ENCODE results near the gene METRN.

The METRN gene

DNA sequence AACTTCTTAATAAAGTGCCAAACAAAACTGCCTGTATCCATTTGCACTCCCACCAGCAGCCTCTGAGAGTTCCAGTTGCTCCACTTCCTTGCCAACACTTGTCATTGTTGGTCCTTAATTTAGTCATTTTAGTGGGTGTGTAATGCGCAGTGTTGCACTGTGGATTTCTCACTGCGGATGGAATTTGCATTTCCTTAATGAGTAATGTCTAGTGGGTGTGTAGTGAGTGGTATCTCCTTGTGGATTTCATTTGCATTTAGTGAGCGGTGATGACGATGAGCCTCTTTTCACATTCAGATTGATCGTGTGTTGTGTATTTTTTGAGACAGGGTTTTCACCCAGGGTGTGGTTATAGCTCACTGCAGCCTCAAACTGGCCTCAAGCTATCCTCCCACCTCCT is 41.5 kb downstream of the METRN start:
- no peak for DNase-seq (ENCODE audit: low read depth)
- TF ChIP-seq, protein P1, sequence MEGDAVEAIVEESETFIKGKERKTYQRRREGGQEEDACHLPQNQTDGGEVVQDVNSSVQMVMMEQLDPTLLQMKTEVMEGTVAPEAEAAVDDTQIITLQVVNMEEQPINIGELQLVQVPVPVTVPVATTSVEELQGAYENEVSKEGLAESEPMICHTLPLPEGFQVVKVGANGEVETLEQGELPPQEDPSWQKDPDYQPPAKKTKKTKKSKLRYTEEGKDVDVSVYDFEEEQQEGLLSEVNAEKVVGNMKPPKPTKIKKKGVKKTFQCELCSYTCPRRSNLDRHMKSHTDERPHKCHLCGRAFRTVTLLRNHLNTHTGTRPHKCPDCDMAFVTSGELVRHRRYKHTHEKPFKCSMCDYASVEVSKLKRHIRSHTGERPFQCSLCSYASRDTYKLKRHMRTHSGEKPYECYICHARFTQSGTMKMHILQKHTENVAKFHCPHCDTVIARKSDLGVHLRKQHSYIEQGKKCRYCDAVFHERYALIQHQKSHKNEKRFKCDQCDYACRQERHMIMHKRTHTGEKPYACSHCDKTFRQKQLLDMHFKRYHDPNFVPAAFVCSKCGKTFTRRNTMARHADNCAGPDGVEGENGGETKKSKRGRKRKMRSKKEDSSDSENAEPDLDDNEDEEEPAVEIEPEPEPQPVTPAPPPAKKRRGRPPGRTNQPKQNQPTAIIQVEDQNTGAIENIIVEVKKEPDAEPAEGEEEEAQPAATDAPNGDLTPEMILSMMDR (conservative IDR thresholded peaks at IDR 0.05; ENCODE audit: control insufficient read depth, insufficient read depth, low read depth, low read length): no peak
- no peak overlapping the region for H3K4me3 ChIP-seq (ENCODE audit: control insufficient read depth, low read depth, low read length)

DNA sequence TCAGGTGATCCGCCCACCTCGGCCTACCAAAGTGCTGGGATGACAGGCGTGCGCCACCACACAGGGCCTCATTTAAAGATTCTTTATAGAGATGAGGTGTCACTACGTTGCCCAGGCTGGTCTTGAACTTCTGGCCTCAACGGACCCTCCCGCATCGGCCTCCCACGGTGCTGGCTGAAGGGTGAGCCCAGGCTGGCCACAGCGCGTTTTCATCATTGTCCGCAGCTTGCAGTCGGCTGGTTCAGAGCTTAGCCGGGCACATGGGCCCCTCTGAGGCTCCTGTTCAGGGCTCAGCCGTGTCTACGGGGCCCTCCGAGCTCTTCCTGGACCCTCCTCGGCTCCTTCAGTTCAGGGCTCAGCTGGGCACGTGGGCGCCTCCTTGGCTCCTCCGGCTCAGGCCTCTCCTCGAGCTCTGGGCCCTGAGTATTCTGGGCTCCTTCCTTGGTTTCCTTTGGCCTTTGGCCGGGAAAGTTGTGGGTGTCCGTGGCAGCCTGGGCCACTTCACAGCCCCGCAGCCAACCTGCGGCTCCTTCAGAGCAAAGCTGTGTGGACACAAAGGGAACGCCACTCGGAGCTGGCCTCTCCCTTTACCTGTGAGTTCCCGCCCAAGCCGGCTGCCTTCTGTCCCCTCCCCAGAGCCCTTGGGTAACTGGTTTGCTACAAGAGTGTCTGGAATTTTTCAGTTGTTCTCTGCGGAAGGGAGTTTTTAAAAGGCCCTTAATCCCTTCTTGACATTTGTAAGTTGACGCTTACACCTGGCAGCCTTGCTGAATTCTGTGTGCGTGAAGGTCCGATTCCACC is 44.4 kb downstream of the METRN start:
- no peak overlapping the region for H3K4me3 ChIP-seq (ENCODE audit: control insufficient read depth, low read depth, low read length)
- TF ChIP-seq, protein P1 (conservative IDR thresholded peaks at IDR 0.05; ENCODE audit: control insufficient read depth, insufficient read depth, low read depth, low read length): no peak
- DNase-seq (ENCODE audit: low read depth): no peak

DNA sequence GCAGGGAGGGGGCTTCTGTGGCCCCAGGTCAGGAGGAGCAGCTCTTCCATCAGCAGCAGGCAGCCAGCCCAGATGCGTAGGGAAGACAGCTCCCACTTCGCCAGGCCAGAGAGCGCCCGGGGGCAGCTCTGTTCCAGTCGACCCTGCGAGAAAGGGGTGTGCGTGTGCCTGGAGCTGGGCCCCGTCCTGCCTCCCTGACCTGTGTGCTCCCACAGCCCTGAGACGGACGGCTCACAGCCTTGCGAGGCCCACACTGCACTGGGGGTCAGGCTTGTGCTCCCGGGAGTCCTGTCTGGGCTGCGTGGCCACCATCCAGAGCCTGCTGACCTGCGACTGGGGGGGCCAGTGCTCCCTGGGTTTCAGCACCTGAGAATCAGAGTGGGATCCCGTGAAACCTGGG is 45.1 kb downstream of the METRN start:
- H3K4me3 ChIP-seq (ENCODE audit: control insufficient read depth, low read depth, low read length): no peak overlapping the region
- TF ChIP-seq, protein P1 (conservative IDR thresholded peaks at IDR 0.05; ENCODE audit: control insufficient read depth, insufficient read depth, low read depth, low read length): no peak

DNA sequence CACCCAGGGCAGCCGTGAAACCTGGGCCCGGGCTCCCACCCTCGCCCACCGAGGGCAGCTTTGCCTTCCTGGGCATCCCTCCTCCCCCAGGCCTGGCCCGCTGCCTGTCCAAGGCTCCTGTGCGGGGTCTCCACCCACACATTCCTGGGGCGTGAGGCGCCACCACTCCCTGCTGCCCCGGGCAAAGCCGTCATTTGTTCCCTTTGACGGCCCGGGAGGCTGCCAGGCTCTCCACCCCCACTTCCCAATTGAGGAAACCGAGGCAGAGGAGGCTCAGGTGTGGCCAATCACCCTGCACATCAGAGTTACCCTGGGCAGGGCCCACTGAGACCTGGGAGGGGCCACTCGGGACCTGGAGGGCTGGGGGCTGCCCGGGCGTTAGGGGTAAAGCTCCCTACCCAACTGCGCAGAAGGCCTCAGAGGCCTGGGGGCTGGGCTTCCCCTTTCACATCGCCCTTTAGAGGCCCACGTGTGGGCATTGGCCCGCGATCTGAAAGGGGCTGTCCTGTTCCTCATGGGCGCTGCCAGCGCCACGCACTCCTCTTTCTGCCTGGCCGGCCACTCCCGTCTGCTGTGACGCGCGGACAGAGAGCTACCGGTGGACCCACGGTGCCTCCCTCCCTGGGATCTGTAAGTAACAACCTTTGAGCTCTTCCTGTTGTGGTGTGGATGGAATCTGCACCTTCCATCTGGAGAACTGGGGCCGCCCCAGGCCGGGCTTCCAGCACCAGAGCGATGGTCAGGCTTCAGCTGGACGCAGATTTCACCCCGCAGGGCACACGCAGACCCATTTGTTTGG is 45.8 kb downstream of the METRN start, which contains the start of gene MSLN:
Gene MSLN (plus strand): TSS at position 190 of the 799 bp plus-strand sequence. CDS start 1,947 bp downstream, outside the sequence.
- H3K4me3 ChIP-seq (ENCODE audit: control insufficient read depth, low read depth, low read length): no peak within 1 kb of the TSS
- TF ChIP-seq, protein P1 (conservative IDR thresholded peaks at IDR 0.05; ENCODE audit: control insufficient read depth, insufficient read depth, low read depth, low read length): no peak
- DNase-seq (ENCODE audit: low read depth): no peak

More for the DNA sequence above, 45.1 kb downstream of the METRN start:
- no peak for DNase-seq (ENCODE audit: low read depth)

DNA sequence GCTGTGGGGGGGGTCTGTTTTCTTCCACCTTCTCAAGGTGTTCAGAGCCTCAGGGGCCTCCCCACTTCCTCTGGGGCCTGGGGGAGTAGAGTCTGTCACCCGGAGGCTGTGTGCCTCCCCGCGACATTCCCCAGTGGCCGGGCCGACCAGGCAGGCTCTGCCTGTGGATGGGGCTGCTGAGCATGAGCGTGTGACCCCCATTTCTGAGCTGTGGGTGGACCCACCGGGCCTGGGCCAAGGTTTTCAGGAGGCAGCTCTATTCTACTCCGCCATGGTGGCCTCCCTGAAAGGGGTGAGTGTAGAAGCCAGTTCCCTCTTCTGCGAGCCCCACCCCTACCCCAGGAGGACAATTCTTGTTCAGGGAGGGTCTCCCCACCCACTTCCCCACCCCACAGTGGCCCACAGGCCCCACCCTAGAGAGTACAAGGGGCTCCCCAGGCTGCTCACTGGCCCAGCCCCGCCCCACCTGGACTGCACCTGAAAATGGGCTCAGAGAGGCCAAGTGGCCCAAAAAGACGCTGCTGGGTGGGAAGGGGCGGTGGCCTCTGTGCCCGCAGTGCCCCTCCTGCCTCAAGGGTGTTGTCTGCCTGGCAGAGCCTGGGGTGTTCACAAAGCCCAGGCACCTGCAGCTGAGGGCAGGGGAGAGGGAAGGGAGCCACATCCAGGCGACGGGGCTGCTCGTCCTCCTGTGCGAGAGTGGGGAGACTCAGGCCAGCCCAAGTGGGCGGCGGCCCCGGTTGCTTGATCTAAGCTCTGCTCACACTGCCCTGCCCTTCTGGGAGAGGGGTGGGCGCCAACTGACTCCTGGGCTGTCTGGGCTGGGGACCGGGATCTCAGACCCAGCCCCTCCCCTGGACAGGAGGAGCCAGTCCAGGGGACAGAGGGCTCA is 47.0 kb downstream of the METRN start:
- DNase-seq (ENCODE audit: low read depth): no peak
- no peak overlapping the region for H3K4me3 ChIP-seq (ENCODE audit: control insufficient read depth, low read depth, low read length)
- TF ChIP-seq, protein P1 (conservative IDR thresholded peaks at IDR 0.05; ENCODE audit: control insufficient read depth, insufficient read depth, low read depth, low read length): no peak
